HG02885 (cell line): Measurements from ENCODE around the gene BCR.
"Not testable (repeated sequence)": the region's sequence is repeated elsewhere in the genome, so short reads cannot be mapped to it uniquely, and the experiment has no call there.

Experiments
- ATAC-seq: cut with Tn5 transposase; IDR thresholded peaks from one replicate; pipeline ENCODE4 v1.9.1; 2021; ENCODE audit warnings: mild to moderate bottlenecking; ENCODE audit not compliant: unreplicated experiment, poor library complexity

BCR gene

GRCh38 chr22:23302171-23303002 lies 122.1 kb downstream of the BCR start:
- ATAC-seq = no peak

- no peak for ATAC-seq
Measured at GRCh38 chr22:23305321-23305910, 125.1 kb downstream of the BCR start.

GRCh38 chr22:23305922-23306374 lies 125.6 kb downstream of the BCR start:
- no peak for ATAC-seq

GRCh38 chr22:23306438-23306921 lies 126.2 kb downstream of the BCR start:
- no peak for ATAC-seq

- ATAC-seq = no peak
Measured at GRCh38 chr22:23306926-23307325, 126.6 kb downstream of the BCR start.

GRCh38 chr22:23307511-23307910 lies 127.2 kb downstream of the BCR start:
- ATAC-seq = not testable (repeated sequence)

- not testable (repeated sequence) for ATAC-seq
Measured at GRCh38 chr22:23309261-23309660, 129.0 kb downstream of the BCR start.

GRCh38 chr22:23310443-23311097 lies 130.3 kb downstream of the BCR start:
- not testable (repeated sequence) for ATAC-seq

- not testable (repeated sequence) for ATAC-seq
Measured at GRCh38 chr22:23311635-23312420, 131.5 kb downstream of the BCR start.

- no peak for ATAC-seq
Measured at GRCh38 chr22:23313791-23314567, 133.7 kb downstream of the BCR start.

- no peak for ATAC-seq
Measured at GRCh38 chr22:23315341-23315917, 135.1 kb downstream of the BCR start.

- not testable (repeated sequence) for ATAC-seq
Measured at GRCh38 chr22:23316596-23316995, 136.3 kb downstream of the BCR start.

GRCh38 chr22:23318316-23318715 lies 138.0 kb downstream of the BCR start:
- not testable (repeated sequence) for ATAC-seq

GRCh38 chr22:23322497-23323080 lies 142.3 kb downstream of the BCR start:
- not testable (repeated sequence) for ATAC-seq

GRCh38 chr22:23323960-23324688 lies 143.8 kb downstream of the BCR start:
- ATAC-seq = not testable (repeated sequence)

- no peak for ATAC-seq
Measured at GRCh38 chr22:23325183-23325582, 144.9 kb downstream of the BCR start.

GRCh38 chr22:23333822-23334221 lies 153.5 kb downstream of the BCR start:
- not testable (repeated sequence) for ATAC-seq

GRCh38 chr22:23337672-23338071 lies 157.4 kb downstream of the BCR start:
- not testable (repeated sequence) for ATAC-seq
